Endothelial cell of umbilical vein (primary cell): ENCODE data around the gene RPL11.
A peak's percentile ranks its signal among the peaks of the same experiment; 100 is the strongest.

ENCODE experiments used
- POLR2A ChIP-seq: IDR thresholded peaks from 2 replicates; pipeline ENCODE4 v1.6.1; 2012; ENCODE audit warnings: low read depth, mild to moderate bottlenecking, control low read depth, low read length
- TF ChIP-seq, protein P1 (sequence below), 2 donors: IDR thresholded peaks; 1 replicate in 1 of 2; 2 replicates in 1 of 2; pipeline ENCODE4 v1.5.1; 2011; ENCODE audit warnings: low read length in 2 of 2, mild to moderate bottlenecking in 2 of 2, moderate library complexity in 2 of 2, control low read depth in 1 of 2, inconsistent platforms in 1 of 2, low read depth in 1 of 2; ENCODE audit not compliant: insufficient read depth in 1 of 2; ENCODE audit errors: extremely low read depth in 1 of 2

DNA sequence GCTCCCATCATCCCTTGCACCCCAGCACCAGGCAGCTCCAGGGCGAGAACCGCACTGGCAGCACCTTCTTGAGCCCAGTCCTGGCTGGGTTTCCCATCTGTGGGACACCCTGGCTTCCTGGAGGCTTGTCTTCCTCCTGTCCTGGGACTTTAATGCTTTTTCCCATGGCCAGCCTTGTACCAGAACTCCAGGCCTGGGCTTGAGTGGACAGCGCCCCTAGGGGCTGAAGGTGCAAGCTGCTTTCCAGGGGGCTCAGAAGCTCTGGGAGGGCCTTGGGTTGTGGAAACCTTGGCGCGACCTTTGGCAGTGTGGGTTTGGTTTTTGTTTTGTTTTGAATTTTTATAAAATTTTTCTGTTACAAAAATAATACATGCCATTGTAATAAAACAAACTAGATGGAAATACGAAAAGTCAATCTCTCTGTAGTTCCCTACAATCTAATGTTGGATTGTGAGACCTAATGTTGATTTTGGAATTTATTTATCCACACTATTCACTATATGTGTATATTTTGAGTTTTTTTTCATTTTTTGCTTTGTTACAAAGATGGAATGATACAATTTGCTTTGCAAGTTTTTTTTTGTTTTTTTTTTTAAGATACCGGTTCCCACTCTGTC lies 33.8 kb upstream of the RPL11 start:
- TF ChIP-seq, protein P1, sequence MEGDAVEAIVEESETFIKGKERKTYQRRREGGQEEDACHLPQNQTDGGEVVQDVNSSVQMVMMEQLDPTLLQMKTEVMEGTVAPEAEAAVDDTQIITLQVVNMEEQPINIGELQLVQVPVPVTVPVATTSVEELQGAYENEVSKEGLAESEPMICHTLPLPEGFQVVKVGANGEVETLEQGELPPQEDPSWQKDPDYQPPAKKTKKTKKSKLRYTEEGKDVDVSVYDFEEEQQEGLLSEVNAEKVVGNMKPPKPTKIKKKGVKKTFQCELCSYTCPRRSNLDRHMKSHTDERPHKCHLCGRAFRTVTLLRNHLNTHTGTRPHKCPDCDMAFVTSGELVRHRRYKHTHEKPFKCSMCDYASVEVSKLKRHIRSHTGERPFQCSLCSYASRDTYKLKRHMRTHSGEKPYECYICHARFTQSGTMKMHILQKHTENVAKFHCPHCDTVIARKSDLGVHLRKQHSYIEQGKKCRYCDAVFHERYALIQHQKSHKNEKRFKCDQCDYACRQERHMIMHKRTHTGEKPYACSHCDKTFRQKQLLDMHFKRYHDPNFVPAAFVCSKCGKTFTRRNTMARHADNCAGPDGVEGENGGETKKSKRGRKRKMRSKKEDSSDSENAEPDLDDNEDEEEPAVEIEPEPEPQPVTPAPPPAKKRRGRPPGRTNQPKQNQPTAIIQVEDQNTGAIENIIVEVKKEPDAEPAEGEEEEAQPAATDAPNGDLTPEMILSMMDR (IDR thresholded peaks at IDR 0.05; ENCODE audit: extremely low read depth in 1 of 2, insufficient read depth in 1 of 2, low read depth in 1 of 2, low read length in 2 of 2) = peak; percentile 94 to 95
- no peak for TF ChIP-seq POLR2A
